Stimulated activated CD8-positive, alpha-beta memory T cell treated with anti-CD3 and anti-CD28 coated beads, Interleukin-4, amount 100 ng/mL, for 1 hour (primary cell): ENCODE results near the gene DMWD.
"Not testable (repeated sequence)": the region's sequence is repeated elsewhere in the genome, so short reads cannot be mapped to it uniquely, and the experiment has no call there.

ENCODE experiments used
- DNase-seq, 2 donors: peaks; one replicate each; pipeline ENCODE4 v3.0.0-alpha.2; 2020; ENCODE audit warnings: low read depth in 2 of 2, low spot score in 1 of 2

DMWD gene

DNA sequence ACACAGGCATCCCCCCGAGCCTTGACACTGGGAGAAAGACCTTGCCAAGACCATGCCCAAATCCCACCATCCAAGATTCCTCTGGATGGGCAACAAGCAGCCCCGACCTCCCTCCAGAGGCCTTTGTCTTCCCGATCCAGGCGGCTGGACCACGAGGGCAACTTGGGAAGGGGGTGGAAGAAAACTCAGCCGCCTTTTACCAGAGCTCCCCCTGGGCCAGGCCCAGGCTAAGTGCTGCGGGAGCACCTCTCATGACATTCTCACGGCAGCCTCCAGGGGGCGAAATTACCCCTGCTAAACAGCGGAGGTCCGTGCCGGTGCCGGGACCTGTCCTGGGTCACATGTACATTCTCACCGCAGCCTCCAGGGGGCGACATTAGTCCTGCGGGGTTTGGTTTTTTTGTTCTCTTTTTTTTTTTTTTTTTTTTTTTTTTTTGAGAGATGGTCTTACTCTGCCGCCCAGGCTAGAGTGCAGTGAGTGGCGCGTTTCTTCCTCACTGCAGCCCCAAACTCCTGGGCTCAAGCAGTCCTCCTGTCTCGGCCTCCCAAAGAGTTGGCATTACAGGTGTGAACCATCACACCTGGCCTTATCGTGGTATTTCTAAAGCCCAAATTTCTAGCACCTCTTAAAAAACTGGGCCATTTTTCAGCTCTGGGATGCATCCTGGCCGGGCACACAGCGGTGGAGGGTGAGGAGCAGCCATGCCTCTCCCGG is 24.5 kb upstream of the DMWD start:
- peak; percentile 93 to 95 for DNase-seq

DNA sequence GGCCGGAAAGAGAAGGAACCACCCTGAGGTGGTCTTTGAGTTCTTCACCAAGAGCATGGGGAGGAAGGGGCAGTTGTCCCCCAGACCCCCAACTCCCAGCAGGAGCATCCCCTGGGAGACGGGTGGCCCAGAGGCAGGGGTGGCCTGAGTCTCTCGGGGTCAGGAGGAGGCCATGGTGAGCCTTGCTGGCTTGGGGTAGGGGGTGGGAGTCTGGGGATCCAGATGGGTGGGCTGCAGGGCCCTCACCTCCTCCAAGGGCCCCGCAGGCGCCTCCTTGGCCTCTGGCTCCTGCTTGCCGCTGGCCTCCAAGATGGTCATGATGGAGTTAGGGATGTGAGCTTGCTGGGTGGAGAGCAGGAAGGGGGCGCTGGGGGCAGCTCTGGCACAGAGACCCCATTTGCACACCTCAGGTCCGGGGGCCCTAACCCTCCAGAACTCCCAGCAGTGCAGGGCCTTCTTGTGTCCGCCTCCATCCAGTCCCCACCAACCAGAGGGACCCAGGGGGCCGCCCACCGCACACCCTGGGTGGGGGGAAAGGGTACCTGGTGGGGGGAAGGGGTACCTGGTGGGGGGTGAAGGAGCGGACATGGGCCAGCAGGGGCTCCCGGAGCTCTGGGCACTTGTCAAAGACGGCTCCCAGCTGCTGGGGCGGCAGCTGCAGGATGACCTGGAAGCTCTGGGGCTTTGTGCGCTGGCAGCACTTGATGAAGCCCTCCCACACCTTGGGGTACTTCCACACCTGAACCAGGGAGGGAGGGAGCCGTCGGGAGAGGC is 23.8 kb upstream of the DMWD start:
- DNase-seq = no peak

DNA sequence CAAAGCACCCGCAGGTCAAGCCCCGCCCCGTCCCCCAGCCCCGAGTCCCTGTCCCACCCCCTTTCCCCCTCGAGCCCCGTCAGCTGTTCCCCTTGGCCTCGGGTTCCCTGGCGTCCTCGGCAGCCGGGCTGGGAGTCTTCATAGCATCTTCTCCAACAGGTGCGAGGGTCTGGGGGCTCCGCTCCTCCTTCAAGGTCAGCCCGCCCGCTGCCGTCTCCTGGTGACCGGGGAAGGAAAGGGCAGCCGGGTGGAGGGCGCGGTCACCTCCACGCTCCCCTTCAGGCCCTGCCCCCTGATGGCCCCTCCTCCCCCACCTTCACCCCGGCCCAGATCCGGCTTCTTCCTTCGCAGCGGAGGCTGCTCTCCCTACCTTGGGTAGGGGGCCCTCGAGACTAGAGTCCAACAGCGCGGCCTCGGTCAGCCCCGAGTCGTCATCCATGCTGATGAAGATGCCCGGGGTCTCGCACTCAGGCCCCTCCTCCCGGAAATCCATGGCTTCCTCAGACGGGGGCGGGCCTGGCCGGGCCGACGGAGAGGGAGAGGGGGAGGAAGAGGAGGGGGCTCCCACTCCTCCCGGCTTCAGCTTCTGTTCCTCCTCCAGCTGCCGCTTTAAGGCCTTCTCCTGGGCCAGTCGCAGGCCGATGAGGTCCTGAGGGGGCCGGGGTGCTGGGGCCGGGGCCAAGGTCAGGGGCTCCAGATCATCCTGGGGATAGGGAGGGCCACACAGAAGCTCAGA is 23.0 kb upstream of the DMWD start:
- no peak for DNase-seq

DNA sequence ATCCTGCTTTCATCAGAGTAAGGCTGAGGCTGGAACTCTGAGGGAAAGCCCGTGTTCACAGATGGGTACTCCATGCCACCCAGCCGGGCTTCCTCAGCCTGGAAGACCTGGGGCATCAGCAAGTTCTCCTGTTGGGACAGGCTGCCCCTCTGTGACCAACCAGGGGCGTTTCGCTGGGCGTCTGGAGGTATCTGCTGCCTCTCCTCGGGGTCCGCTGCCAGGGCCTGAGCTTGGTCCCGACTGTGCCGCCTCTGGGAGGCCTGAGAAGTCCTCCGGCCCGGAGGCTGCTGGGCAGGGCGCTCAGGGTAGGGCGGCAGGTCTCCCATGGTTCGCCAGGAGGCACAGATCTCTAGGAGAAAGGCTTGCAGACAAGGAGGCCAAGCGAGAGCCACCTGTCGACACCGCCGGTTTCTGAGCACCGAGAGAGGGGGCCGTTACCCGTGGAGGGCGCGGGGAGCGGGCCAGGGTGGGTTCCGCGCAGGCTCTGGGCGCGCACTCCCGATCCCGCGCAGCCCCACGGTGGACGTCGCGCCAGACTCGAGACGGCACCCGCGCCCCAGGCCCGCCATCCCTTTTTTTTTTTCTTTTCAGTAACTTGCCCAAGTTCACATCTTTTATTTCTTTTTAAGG is 22.3 kb upstream of the DMWD start, which contains the start of gene RSPH6A:
TSS of gene RSPH6A (minus strand) at position 458 of the 630 bp plus-strand sequence. CDS start at position 326, 132 bp downstream.
- DNase-seq = no peak

DNA sequence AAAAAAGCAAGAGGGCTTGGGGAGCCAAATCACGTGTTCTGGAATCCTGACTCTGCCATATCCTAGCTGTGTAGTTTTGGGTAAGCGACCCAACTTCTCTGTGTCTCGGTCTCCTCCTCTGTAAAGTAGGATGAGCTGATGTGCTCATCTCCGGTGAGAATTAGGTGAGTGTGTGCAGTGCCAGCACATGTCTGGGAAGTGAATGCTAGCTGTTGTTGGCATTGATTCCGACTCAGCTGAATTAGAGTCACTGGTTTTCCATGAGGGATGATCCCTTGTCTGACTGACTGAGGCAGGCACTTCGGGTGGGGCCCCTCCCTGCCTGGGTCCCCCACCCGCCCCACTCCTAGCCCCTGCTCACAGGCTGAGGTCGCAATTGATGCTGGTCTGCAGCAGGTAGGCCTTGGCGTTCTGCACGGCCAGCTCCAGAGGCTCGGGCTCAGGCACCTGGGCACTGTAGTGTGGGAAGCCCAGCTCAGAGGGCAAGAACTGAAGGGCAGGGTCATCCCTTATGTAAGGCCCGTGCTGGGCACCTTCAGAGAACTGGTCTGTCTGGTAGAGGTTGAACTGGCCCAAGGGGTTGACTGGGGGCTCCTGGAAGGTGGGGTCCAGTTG is 21.6 kb upstream of the DMWD start:
- DNase-seq = no peak

DNA sequence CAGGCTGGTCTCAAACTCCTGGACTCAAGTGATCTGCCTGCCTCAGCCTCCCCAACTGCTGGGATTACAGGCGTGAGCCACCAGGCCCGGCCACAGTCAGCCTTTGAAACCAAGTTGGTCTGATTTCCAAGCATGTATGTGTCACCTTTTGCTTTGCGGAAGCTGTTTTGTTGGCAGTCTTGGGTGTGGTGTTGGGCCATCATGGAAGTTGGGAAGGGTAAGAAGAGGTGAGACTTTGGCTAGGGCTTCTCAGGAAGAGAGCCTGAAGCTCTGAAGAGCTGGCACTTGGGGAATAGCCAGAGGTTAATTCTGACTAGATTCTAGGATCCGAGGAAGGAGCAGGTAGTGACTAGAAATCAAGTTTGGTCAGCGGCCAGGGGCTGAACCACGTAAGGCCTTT is 19.7 kb upstream of the DMWD start:
- no peak for DNase-seq

DNA sequence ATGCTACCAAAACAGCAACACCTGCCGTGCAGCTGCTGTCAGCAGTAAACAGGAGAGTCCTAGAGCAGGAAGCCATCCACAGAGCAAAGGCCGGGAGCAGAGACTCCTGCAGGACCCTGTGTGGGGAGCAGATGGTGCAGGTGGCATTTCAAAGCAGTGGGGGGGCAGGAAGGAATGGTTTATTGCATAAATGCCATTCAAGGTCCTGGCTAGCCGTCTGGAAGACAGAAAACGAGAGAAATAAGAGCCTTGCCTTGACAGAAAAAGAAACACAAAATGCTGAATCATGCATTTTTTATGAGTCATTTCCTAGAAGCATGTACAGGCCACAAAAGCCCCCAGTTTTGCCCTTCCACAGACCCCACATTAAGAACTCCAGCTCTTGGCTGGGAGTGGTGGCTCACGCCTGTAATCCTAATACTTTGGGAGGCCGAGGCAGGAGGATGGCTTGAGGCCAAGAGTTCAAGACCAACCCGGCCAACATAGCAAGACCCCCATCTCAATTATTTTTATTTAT is 17.1 kb upstream of the DMWD start:
- no peak for DNase-seq

DNA sequence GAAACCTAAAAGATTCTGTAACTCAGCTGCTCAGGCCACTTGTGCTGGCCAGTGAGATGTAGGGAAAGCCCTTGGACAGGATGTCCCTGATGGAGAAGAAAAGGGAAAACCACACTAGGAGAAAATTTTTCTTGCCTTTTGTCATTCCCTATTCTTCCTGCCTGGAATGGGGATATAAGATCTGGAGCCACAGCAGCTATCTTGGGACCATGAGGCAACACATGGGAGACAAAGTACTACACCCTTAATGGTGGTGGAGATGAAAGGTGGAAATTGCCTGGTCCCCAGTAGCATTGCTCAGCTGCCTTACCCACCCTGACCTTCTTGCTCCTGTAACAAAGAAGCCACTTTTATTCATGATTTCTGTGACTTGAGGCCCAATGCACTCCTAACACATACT is 13.1 kb upstream of the DMWD start:
- DNase-seq = no peak

DNA sequence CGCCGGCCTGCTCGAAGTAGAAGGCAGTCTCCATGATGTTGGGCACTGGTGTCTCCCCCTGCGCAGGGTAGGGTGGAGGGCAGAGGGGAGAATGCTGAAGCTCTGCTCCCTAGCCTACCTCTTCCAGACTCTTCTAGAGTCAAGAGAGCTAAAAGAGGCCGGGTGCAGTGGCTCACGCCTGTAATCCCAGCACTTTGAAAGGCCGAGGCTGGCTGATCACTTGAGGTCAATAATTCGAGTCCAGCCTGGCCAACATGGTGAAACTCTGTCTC is 12.2 kb upstream of the DMWD start:
- no peak for DNase-seq

DNA sequence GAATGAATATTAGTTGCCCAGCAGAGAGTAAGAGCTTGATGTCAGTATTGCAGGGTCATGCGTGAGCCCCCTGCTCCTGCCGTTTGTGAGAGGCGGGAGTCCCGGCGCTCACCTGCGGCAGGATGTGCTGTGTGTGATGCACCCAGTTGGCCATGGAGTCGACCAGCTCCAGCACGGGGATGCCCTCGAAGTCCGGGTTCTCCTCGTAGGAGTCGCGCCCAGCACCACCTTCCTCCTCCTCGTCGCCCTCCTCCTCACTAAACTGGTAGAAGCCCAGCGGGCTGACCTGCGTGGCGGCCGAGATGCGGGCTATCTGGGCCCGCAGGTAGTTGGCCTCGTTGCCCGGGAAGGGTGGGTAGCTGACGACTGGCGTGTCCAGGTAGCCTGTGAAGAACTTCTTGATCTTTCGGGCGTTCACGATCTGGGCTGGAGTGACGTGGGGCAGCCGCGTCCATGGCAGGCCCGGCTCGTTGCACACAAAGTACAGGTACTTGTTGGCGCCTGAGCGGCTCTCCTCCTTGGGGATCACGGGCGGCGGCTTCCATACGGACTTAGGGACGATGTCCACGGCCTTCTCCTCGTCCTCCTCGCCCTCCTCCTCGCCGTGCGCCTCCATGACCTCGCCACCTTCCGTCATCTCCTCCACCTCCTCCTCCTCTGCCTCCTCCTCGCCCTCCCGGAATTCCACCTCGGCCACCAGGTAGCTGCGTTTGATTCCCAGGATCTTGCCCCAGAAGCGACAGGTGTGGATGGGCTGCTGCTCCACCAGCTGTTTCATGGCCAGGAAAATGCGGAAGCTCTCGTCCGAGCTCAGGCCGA is 11.7 kb upstream of the DMWD start:
- no peak for DNase-seq

DNA sequence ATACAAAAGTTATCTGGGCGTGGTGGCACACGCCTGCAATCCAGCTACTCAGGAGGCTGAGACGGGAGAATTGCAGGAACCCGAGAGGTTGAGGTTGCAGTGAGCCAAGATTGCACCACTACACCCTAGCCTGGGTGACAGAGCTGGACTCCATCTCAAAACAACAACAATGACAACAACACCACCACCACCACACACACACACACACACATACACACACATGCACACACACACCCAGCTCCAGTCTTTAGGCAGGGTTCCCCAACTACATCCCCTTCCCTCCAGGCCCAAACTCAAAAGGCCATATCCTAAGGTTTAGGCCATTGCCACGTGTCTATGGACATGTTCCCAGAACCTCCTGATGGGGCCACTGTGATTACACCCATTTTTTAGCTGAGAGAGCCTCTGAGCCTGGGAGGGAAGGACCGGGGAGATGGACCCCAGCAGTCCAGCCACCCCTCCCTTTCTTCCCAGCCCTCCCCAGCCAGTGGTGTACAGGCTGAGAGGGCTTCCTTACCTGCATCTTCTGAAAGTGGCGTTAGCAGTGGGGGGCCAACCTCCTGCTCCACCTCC is 9.0 kb upstream of the DMWD start:
- no peak for DNase-seq

DNA sequence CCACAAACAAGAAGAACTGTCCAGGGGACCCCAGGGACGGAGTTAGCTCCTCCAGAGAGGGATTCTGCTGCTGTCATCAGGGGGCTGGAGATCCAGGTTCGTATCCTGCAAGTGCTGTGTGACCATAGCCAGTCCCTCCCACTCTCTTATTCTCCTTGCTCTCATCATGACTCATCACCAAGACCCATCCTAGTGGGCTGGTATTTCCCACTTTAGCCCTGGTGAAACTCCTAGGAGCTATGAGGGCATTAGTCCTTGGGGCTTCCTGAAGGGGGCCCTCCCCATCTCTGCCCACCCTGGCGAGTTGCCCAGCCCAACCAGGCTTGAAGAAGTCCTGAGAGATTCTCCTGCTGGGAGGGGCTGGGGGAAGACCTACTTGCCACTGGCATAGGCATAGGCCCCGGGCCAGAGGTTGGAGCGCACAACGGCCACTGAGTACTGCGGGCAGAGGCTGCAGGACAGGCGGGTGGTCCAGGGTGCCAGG is 7.5 kb upstream of the DMWD start:
- no peak for DNase-seq

DNA sequence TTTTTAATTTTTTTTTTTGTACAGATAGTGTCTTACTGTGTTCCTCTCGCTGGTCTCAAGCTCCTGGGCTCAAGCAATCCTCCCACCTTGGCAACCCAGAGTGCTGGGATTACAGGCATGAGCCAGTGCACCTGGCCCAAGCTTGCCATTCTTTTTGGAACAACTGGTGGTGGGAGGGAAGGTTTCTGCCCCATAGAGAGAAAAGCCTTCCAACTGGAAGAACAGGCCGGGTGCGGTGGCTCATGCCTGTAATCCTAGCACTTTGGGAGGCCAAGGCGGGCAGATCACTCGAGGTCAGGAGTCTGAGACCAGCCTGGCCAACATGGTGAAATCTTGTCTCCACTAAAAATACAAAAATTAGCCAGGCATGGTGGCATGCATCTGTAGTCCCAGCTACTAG is 6.9 kb upstream of the DMWD start:
- DNase-seq = not testable (repeated sequence)

DNA sequence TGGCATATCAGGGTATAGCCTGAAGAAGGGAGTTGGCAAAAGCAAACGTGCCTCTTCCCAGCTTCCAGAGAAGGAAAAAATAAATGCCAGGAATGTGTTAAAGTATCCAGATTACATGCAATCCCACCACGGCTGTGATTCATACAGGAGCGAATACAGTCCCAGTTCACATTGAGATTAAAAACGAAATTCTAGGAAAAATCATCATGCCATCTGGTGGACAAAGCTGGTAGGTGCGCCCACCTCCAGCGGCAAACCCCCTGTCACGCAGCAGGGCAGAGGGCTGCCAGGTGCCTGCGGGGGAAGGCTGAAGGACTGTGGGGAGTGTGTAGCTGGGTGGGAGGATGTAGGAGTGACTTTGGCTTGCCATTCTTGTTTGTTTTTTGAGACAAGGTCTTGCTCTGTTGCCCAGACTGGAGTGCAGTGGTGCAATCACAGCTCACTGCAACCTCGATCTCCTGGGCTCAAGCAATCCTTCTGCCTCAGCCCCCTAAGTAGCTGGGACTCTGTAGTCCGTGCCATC is 6.4 kb upstream of the DMWD start:
- peak in 1 of 2 donors; percentile 38 for DNase-seq

DNA sequence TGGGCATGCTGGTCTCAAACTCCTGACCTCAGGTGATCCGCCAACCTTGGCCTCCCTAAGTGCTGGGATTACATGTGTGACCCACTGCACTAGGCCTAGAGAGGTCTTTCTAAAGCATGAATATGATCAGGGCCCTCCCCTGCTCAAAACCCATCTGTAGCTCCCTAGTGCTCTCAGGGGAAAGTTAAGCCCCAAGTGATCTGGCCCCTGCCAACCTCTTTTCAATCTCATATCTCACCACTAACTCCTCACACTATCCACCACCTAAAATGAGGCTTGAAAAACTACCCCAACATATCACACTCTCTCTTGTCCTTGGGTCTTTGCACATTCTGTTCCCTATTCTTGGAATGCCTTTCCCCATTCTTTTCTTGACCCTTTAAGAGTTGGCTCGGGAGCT is 2.0 kb upstream of the DMWD start:
- DNase-seq = no peak

DNA sequence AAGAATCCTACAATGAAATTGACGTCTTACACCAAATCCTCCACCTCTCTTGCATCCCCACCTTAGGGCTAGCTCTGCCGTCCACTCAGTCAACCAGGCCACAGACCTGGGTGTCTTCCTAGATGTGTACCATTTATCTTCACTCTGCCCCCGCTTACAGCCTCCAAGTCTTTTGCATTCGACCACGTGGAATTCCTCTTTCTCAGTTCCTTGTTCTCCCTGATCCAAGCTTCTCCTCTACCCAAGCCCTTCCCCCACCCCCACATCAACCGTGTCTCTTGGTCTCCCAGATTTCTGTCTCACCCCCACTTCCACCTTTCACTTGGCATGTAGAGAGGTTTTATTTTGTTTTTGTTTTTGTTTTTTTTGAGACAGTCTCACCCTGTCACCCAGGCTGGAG is 1.2 kb upstream of the DMWD start:
- DNase-seq = no peak

DNA sequence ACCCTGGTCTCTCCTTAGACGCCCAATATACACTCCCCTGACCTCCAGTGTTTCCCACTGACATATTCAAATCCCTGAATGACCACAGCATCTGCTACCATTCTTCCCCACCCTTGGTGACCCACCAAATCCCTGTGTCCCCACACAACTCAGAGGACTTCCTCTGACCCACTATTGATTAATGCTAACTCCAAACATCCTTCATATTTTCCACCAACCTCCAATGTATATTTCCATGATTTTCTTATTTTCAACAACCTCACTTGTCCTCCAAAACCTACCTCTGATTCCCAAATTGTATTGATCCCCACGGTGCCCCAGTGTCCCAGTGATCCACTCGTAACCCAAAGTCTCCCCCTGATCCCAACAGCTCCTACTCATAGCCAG is 526 bp upstream of the DMWD start:
- DNase-seq = no peak

DNA sequence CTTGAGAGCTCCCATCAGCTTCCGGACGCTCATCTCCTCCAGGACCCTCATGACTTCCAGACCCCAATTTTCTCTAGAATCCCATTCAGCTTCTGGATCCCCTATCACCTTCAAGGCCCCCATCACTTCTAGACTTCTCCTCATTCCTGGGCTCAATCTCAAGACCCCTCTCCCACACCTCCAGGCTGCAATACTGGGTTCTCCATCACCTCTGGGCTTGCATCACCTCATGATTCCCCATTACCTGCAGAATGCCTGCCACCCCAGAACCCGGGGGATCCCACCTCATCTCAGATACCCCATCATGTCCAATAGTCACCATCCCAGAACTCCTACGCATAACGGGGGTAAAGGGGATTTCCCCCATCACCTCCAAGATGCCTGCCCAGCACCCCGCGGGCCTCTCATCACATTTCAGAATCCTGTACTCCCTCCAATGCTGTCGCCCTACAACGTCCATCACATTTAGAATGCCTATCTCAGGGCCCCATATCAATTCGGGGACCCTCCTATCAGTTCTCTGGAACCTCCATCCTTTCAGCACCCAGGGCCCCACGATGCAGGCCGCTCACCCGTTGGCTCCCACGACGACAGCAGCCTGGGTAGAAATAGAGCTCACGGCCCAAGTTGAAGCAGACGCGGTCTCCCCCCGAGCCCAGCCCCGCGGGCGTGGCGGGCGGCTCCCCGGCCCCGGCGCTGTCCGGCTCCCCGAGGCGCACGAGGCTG is 738 bp downstream of the DMWD start:
- no peak for DNase-seq

DNA sequence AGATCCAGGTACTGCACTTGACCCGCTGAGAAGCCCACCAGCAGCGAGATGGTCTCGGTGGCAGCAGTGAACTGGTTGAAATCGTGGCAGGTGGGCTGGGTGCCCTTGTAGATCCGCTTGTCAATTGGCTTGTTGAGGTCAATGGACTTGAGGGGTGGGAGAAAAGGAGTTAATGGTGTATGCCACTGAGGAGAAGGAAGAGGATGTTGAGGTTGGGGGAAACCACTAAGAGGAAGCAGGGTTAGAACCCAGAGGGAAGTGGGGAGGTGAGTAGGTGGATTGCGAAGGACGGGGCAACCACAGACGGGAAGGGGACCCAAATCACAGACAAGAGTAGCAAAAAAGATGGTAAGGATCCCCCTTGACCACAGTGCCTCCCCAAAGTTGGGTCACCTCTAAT is 1.7 kb downstream of the DMWD start:
- no peak for DNase-seq
